Keratinocyte (primary cell): Measurements from ENCODE around the gene CENPVL3.

Source experiments
- CTCF ChIP-seq, 3 experiments: IDR thresholded peaks in 1 of 3; conservative IDR thresholded peaks in 1 of 3; optimal IDR thresholded peaks in 1 of 3; 2 replicates in 2 of 3; 3 replicates in 1 of 3; pipeline versions ENCODE3 to v1.5.1; 2011; ENCODE audit warnings: low read length in 3 of 3, mild to moderate bottlenecking in 3 of 3, moderate library complexity in 2 of 3, control low read depth in 1 of 3, inconsistent platforms in 1 of 3; ENCODE audit not compliant: insufficient read depth in 2 of 3; ENCODE audit errors: extremely low read depth in 1 of 3
- EZH2 ChIP-seq: IDR thresholded peaks from one replicate; pipeline ENCODE4 v1.6.1; 2012; ENCODE audit warnings: inconsistent platforms, mild to moderate bottlenecking, low read length, moderate library complexity

GRCh38 chrX:51614353-51615012, 4.2 kb downstream of the CENPVL3 start:
- TF ChIP-seq CTCF (optimal IDR thresholded peaks at IDR 0.05 in 1 of 3, IDR thresholded peaks at IDR 0.05 in 1 of 3, conservative IDR thresholded peaks at IDR 0.05 in 1 of 3; ENCODE audit: extremely low read depth in 1 of 3, insufficient read depth in 2 of 3, low read length in 3 of 3) (peak; percentile 36 to 52 (median 44)), EZH2 (no peak)
